ENCODE data around the gene PBX1.

The PBX1 gene

DNA sequence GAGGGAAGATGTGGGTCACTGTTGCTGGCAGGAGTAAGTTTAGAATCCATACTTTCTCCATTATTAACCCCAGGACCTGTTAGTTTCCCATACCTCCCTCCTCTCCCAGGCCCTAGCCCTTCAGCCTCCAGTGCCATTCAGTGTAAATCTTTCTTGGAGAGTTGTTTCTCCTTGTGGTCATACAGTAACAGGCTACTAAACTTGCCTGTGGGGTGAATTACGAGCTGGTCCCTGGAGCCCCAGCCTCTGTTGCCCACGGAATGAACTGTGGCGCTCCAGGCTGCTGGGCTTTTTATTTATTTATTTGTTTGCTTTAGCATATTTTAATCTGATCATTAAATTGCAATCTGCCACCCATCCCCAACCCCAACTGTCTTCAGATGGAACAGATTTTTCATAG lies 305.2 kb downstream of the PBX1 start:
- no peak for DNase-seq (ENCODE audit: low read depth in 2 of 2)

DNA sequence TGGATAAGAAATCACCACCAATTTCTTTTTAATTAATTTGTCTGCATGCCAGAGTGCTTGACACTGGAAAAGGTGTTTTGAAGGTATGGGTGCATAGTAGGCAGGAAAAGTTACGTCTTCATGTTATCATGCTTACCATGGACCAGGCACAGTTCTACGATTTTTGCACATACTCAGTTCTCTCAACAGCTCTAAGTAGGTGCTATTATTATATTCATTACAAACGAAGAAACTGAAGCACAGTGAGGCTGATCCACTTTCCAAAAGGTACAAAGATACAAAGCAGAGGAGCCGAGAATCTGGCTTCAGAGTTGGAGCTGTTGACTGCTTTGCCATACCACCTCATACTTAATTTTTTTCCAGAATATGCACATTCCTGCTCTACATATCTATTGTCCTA lies 306.4 kb downstream of the PBX1 start:
- DNase-seq (ENCODE audit: low read depth in 2 of 2): no peak

DNA sequence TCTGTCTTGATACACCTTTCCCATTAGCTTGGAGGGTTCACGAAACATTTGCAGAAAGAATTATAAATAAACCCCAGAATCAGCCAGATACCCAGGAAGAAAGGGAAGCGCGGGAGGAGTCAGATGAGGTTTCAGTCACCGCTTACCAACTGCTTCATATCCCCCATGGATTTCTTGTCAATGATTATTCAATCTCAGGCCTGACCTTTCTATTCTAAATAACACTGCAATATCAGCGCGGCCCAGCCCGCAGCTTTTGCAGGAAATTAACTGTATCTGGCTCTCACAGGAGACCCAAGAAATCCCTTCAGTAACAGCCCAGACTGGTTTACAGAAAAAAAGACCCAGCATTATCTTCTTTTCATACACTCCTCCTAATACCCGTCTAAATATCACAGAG lies 308.6 kb downstream of the PBX1 start:
- no peak for DNase-seq (ENCODE audit: low read depth in 2 of 2)

DNA sequence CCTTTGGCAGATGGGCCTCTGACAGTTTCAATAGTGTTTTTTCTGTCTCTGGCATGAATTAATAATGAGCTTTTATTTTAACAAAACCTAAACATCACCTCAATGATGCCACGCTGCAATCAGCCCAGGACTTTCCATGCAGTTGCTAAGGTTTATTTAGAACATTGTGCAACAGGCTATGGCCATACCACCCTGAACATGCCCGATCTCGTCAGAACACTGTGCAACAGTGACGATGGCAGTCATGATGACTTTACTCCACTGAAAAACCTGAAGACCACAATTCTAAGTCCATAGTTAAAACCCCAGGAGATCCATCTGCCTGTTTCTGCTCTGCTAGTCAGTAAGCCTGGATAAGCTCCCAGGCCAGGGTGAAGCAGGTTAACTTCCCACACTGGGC lies 310.0 kb downstream of the PBX1 start:
- no peak for DNase-seq (ENCODE audit: low read depth in 2 of 2)

DNA sequence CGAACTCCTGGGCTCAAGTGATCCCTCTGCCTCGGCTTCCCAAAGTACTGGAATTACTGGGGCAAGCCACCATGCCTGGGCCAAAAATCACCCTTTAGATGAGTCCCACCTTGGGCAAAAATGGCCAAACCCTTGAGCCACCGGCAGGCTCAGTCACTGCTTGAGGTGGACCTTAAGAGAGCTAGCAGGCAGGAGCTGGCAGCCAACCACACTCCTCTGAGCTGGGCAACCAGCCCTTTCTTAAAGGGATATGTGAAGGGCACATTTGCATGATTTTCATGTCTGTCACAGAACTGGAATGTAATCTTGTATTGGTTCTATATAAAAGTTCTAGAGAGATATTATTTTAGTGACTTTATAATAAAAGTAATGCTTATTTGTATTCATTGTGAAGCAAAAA lies 316.5 kb downstream of the PBX1 start:
- DNase-seq (ENCODE audit: low read depth in 2 of 2): no peak

DNA sequence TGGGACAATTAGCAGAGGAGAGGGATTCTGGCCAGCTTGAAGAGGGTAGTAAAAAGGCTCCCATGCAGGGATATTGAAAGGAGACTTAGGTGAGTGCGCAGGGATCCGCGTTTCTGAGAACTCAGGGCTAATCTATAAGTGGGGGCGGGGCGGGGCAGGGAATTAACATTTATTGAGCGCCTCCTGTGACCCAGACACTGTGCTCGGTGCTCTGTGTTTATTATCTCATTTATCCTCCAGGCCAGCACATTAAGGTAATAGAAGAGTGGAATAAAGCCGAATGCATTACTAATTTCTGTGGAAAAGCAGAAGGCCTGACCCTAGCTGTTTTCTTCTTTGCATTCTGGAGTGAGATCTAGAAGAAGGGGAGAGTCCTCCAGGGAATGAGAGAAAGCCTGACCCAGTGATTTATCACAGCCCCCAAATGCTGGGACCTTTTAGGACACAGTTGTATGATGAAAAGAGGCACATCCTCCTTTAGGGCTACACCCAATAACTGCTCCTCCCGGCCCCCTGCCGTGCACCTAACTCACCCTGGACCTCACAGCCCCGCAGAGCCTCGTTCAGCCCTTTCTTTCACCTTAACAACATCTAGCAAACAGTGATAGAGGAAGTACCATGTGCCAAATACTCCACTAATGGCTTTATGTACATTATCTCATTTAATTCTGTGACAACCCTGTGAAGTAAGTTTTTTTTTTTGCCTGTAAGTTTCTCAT lies 317.6 kb downstream of the PBX1 start:
- no peak for DNase-seq (ENCODE audit: low read depth in 2 of 2)

DNA sequence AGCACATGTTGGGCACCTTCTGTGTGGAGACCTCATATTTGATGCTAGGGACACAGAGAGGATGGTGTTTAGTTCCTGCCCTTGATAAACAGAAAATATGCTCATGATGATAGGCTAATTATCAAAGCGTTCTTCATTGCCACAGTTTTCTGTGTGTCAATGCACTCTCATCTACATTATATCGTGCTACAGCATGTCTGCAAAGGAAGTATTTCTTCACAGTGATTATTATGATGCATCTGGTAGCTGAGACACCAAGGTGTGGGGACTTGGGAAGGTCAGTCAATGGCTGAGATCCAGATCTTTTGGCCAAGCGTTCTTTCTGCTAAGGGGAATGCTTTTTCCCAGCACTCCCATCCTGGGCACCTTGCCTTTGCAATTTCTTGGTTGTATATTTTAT lies 321.2 kb downstream of the PBX1 start:
- no peak for DNase-seq (ENCODE audit: low read depth in 2 of 2)

DNA sequence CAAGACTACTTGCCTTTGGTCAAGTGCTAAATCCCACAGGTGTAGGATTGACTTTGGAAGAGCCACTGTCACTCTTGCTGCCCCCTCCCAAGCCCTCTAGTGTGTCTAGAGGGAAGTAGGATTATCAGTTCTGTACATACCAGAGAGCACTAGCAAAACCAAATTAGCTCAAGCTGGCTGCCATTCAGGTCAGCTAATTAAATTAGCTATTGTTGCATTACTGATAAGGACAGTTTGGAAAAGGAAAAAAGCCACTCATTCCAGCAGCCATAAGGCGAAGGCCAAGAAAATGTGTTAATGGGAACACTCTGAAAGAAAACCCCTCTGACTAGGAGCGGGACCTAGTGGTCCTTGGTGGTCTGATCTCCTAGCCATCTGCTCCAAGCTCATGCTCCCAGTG lies 321.7 kb downstream of the PBX1 start:
- no peak for DNase-seq (ENCODE audit: low read depth in 2 of 2)

DNA sequence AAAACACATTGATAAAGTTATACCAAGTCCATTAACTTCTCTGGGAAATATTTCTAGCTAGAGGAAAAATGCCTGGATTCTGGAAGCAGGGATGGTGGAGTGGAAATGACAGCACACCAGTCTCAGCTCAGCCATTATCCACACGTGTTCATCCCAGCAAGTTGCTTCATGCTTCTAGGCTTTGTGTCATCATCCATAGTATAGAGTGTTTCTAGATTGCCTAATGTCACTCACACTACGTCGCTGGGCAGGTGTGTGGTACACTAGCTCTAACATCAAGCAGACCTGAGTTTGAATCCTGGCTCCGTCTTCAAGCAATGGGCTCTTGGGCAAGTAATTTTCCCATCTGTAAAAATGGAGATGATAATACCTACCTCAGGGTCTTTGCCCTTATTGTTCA lies 326.3 kb downstream of the PBX1 start:
- no peak for DNase-seq (ENCODE audit: low read depth in 2 of 2)

DNA sequence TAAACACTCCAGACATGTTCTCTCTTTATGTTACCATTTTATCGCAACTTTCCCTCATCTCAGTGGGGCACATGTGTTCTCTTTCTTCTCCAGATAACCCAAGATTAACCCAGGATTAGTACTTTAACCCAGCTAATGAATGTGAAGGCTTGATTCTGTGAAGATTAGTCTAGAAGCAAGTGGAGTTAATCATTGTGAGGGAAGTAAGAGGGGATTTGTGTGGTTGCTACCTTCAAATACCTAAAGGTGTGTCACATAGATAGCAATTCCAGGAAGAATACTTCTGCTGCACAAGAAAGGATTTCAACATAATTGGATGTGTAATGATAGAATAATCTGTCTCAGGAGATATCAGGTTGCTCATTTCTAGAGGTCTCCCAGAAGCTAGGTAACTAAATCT lies 327.1 kb downstream of the PBX1 start:
- DNase-seq (ENCODE audit: low read depth in 2 of 2): no peak

DNA sequence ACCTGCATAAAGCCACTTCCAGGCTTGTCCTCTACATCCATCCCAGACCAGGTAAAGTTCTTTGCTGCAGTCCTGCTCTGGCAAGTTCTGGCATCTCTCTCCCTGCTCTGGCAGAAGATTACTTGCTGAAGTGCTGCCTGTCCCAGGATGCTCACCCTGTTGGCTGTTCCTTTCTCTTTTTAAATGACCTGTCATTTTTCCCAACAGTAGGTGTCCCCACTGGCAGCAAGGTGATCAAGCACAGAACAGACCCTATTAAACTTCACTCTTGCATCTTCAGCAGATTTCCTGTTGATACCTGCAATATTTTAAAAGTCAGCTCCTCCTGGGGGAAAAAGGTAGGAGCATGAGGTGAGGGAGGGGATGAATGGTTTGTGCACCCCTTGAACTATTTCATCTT lies 332.6 kb downstream of the PBX1 start:
- no peak for DNase-seq (ENCODE audit: low read depth in 2 of 2)

DNA sequence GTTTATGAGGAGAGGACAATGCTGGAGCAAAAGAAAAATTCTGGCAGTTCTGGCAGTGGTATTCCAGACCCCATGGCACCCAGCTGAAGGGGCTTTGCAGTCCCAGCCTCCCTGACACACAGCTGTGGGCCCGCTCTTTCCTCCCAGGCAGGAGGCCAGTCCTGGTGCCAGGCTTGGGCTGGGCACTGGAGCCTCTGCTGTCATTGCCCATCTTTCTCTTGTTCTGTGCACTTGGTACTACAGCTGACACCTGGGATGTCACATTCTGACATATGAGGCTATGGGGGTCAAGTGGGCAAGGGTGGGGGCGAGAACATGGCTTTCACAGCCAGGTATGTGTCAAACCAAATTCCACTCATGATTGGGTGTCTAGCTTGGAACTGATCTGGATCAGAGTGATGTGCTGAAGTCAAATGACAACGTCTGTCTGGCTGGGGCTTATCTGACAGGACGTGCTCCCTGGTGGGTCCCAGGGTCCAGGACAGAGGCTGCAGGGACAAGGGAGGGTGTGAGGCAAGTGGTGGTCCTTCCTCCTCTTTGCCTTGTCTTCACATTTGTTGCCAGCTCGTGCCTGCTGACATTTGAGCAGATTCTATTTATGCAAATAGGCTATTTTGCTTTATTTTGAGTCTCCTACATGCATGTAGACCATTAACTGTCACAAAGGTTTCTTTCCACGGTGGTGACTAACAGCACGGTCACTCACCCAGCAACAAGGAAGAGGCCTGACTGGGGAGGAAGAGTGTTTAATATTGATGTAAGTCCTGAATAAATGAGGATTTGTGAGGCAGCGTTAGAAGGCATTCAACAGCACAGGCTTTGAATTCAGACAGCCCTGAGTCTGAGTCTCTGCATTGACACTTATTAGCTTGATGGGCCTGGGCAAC lies 336.3 kb downstream of the PBX1 start:
- no peak for DNase-seq (ENCODE audit: low read depth in 2 of 2)

DNA sequence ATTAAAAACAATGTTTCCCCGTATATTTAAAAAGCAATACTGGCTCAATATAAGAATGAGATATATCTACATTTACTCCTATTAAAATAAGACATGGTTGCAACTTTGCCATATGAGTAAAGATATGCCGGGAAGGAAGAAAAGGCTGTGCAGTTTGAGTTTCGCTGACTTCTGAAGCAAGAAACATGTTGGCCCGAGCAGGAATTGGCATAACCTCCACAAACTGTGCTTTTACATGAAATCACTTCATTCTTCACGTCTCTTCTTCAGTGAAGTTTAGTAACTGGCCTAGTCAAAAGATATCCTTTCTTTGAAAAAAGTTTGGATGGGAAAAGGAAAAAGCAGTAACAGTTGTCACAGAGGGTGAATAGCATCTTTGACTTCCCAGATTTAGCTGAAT lies 342.0 kb downstream of the PBX1 start:
- DNase-seq (ENCODE audit: low read depth in 2 of 2): no peak

All from stimulated activated CD8-positive, alpha-beta memory T cell treated with anti-CD3 and anti-CD28 coated beads, Interleukin-15, amount 100 ng/mL, for 4 hours (primary cell).